GM21447 (cell line): ENCODE results near the gene ZSCAN16.

Source experiments
- ATAC-seq: cut with Tn5 transposase; IDR thresholded peaks from one replicate; pipeline ENCODE4 v1.9.1; 2021; ENCODE audit not compliant: unreplicated experiment

Gene ZSCAN16

GRCh38 chr6:28167926-28168325, 43.5 kb downstream of the ZSCAN16 start:
- ATAC-seq, result no peak

- ATAC-seq, result no peak
Observed at GRCh38 chr6:28171271-28171670, 46.9 kb downstream of the ZSCAN16 start.

GRCh38 chr6:28172006-28172405, 47.6 kb downstream of the ZSCAN16 start:
- ATAC-seq, result no peak

GRCh38 chr6:28176373-28176772, 52.0 kb downstream of the ZSCAN16 start:
- ATAC-seq, result no peak
